ENCODE results near the gene PASK.
"Not testable (repeated sequence)": the region's sequence is repeated elsewhere in the genome, so short reads cannot be mapped to it uniquely, and the experiment has no call there.

PASK gene

GRCh38 chr2:241123816-241124536 is 25.3 kb downstream of the PASK start:
- no peak for DNase-seq

GRCh38 chr2:241122376-241123002 is 26.8 kb downstream of the PASK start:
- DNase-seq = no peak

- no peak for DNase-seq
Measured at GRCh38 chr2:241121008-241121407, 28.3 kb downstream of the PASK start.

- no peak for DNase-seq
Measured at GRCh38 chr2:241120440-241120839, 28.8 kb downstream of the PASK start.

GRCh38 chr2:241118737-241119505 is 30.4 kb downstream of the PASK start:
- DNase-seq = no peak

GRCh38 chr2:241116606-241117560 is 32.4 kb downstream of the PASK start:
- no peak for DNase-seq

- no peak for DNase-seq
Measured at GRCh38 chr2:241115361-241115760, 33.9 kb downstream of the PASK start.

- no peak for DNase-seq
Measured at GRCh38 chr2:241114836-241115235, 34.4 kb downstream of the PASK start.

GRCh38 chr2:241112592-241112991 is 36.7 kb downstream of the PASK start:
- DNase-seq = no peak

- DNase-seq = no peak
Measured at GRCh38 chr2:241112046-241112445, 37.2 kb downstream of the PASK start.

GRCh38 chr2:241111440-241111805 is 37.8 kb downstream of the PASK start:
- no peak for DNase-seq

- no peak for DNase-seq
Measured at GRCh38 chr2:241110607-241111439, 38.4 kb downstream of the PASK start.

GRCh38 chr2:241110089-241110606 is 39.1 kb downstream of the PASK start:
- no peak for DNase-seq

- DNase-seq = no peak
Measured at GRCh38 chr2:241109210-241110088, 39.8 kb downstream of the PASK start.

- DNase-seq = no peak
Measured at GRCh38 chr2:241108271-241109209, 40.7 kb downstream of the PASK start.

GRCh38 chr2:241107031-241107783 is 42.1 kb downstream of the PASK start:
- no peak for DNase-seq

GRCh38 chr2:241105641-241106040 is 43.6 kb downstream of the PASK start:
- DNase-seq = no peak

GRCh38 chr2:241104611-241105010 is 44.7 kb downstream of the PASK start:
- not testable (repeated sequence) for DNase-seq

GRCh38 chr2:241103176-241103595 is 46.1 kb downstream of the PASK start:
- no peak for DNase-seq
